Mesothelial cell of epicardium (in vitro differentiated cells): ENCODE data around the gene CREG2. TPM values are rescaled to one million over a fixed set of nuclear protein-coding genes. Genes with fewer than 3 reads are reported as not detected.

ENCODE experiments used
- DNase-seq, 2 experiments: peaks; one replicate each; pipeline ENCODE4 v3.0.0; 2021; ENCODE audit warnings: low spot score in 2 of 2; ENCODE audit not compliant: unreplicated experiment in 2 of 2
- H3K27ac Mint-ChIP-seq: 2 replicates; pipeline ENCODE4 v1.8.0; 2021; ENCODE audit warnings: mixed read lengths
- H3K27me3 Mint-ChIP-seq: 2 replicates; pipeline ENCODE4 v1.8.0; 2021; ENCODE audit warnings: low read depth, mixed read lengths
- H3K36me3 Mint-ChIP-seq: 2 replicates; pipeline ENCODE4 v1.8.0; 2021; ENCODE audit warnings: mixed read lengths
- H3K4me1 Mint-ChIP-seq: 2 replicates; pipeline ENCODE4 v1.8.0; 2021; ENCODE audit warnings: mixed read lengths
- H3K4me3 Mint-ChIP-seq: 2 replicates; pipeline ENCODE4 v1.8.0; 2021; ENCODE audit warnings: mild to moderate bottlenecking, moderate library complexity, mixed read lengths
- H3K9me3 Mint-ChIP-seq: 2 replicates; pipeline ENCODE4 v1.8.0; 2021; ENCODE audit warnings: mixed read lengths
- CTCF ChIP-seq: fragments of 200-600 bp; sonication (generic); IDR thresholded peaks from one replicate; pipeline ENCODE4 v1.5.0; 2021; ENCODE audit warnings: antibody characterized with exemption; ENCODE audit not compliant: unreplicated experiment
- total RNA-seq: library from RNA; stranded (reverse); gene quantifications from 3 replicates; pipeline ENCODE4 v1.2.1, GENCODE V29; 2021

Gene CREG2
- total RNA-seq, 1 donor from 2014 or later, result 0.42 TPM

- DNase-seq, result no peak
- no peaks in the 10 kb centered on the region for H3K27me3 Mint-ChIP-seq
- H3K4me1 Mint-ChIP-seq, result peaks cover 29% of the 10 kb centered on the region
- H3K36me3 Mint-ChIP-seq, result no peaks in the 10 kb centered on the region
- no peak for TF ChIP-seq CTCF
- no peak overlapping the region for H3K4me3 Mint-ChIP-seq
- no peak overlapping the region for H3K27ac Mint-ChIP-seq
- no peaks in the 10 kb centered on the region for H3K9me3 Mint-ChIP-seq
Measured at GRCh38 chr2:101431486-101431885, 44.2 kb upstream of the CREG2 start.

- H3K27ac Mint-ChIP-seq, result no peak overlapping the region
- no peaks in the 10 kb centered on the region for H3K27me3 Mint-ChIP-seq
- no peak for TF ChIP-seq CTCF
- peaks cover 18% of the 10 kb centered on the region for H3K4me1 Mint-ChIP-seq
- no peaks in the 10 kb centered on the region for H3K36me3 Mint-ChIP-seq
- DNase-seq, result no peak
- no peaks in the 10 kb centered on the region for H3K9me3 Mint-ChIP-seq
- H3K4me3 Mint-ChIP-seq, result no peak overlapping the region
Measured at GRCh38 chr2:101430156-101430555, 42.9 kb upstream of the CREG2 start.

- Mint-ChIP-seq H3K9me3 (no peaks in the 10 kb centered on the region), H3K27me3 (no peaks in the 10 kb centered on the region), H3K4me3 (no peak overlapping the region), H3K27ac (no peak overlapping the region), H3K4me1 (peaks cover 13% of the 10 kb centered on the region), H3K36me3 (no peaks in the 10 kb centered on the region)
- TF ChIP-seq CTCF, result no peak
- DNase-seq, result no peak
Measured at GRCh38 chr2:101429453-101429852, 42.1 kb upstream of the CREG2 start.

GRCh38 chr2:101428422-101429176, 41.3 kb upstream of the CREG2 start:
- Mint-ChIP-seq H3K9me3 (no peaks in the 10 kb centered on the region), H3K4me3 (no peak overlapping the region), H3K36me3 (no peaks in the 10 kb centered on the region), H3K4me1 (peaks cover 7% of the 10 kb centered on the region), H3K27me3 (no peaks in the 10 kb centered on the region), H3K27ac (no peak overlapping the region)
- no peak for TF ChIP-seq CTCF
- no peak for DNase-seq

GRCh38 chr2:101427743-101428142, 40.4 kb upstream of the CREG2 start:
- TF ChIP-seq CTCF, result no peak
- Mint-ChIP-seq H3K4me1 (peaks cover 2% of the 10 kb centered on the region), H3K36me3 (no peaks in the 10 kb centered on the region), H3K27ac (no peak overlapping the region), H3K9me3 (no peaks in the 10 kb centered on the region), H3K4me3 (no peak overlapping the region), H3K27me3 (no peaks in the 10 kb centered on the region)
- no peak for DNase-seq
